Breast epithelium (tissue), 4 donors: ENCODE data around the gene TMEM79. TPM values are rescaled to one million over a fixed set of nuclear protein-coding genes. Genes with fewer than 3 reads are reported as not detected.

ENCODE experiments used
- DNase-seq, 2 donors: peaks; one replicate each; pipeline ENCODE4 v3.0.0-alpha.2; 2019; ENCODE audit warnings: low spot score in 2 of 2
- H3K27ac ChIP-seq, 2 donors: fragments of 200-600 bp; sonication (generic) in 1 of 2; one replicate each; pipeline ENCODE4 v1.5.1; 2016 to 2019; ENCODE audit warnings: mild to moderate bottlenecking in 1 of 2
- H3K27me3 ChIP-seq, 2 donors: fragments of 200-600 bp; sonication (generic) in 1 of 2; one replicate each; pipeline versions ENCODE4 v1.5.1 to v1.6.0; 2017 to 2019; ENCODE audit warnings: control low read depth in 1 of 2, mild to moderate bottlenecking in 1 of 2
- H3K36me3 ChIP-seq: fragments of 200-600 bp; one replicate; pipeline ENCODE4 v1.5.1; 2019
- H3K4me1 ChIP-seq, 2 donors: fragments of 200-600 bp; sonication (generic); one replicate each; pipeline ENCODE4 v1.5.1; 2016 to 2019; ENCODE audit warnings: control low read depth in 1 of 2
- H3K4me3 ChIP-seq, 3 donors: fragments of 200-600 bp; sonication (generic); 1 replicate in 2 of 3; 2 replicates in 1 of 3; pipeline ENCODE4 v1.5.1; 2016 to 2019; ENCODE audit warnings: mild to moderate bottlenecking in 3 of 3, moderate library complexity in 2 of 3
- H3K9me3 ChIP-seq, 2 donors: fragments of 200-600 bp; sonication (generic) in 1 of 2; one replicate each; pipeline ENCODE4 v1.5.1; 2016 to 2019; ENCODE audit warnings: control low read depth in 1 of 2
- POLR2A ChIP-seq: fragments of 450-650 bp; IDR thresholded peaks from one replicate; pipeline ENCODE4 v1.6.1; 2016; ENCODE audit warnings: antibody characterized with exemption, mild to moderate bottlenecking, moderate library complexity
- POLR2AphosphoS5 ChIP-seq, 3 donors: sonication (generic); formaldehyde crosslinking; IDR thresholded peaks; one replicate each; pipeline ENCODE4 v1.6.1; 2017; ENCODE audit warnings: antibody characterized with exemption in 3 of 3
- intact Hi-C: fragments of 100-400 bp; cut with DNase I; formaldehyde crosslinking; loops from one replicate; pipeline ENCODE4 v1.15.1; 2023; ENCODE audit warnings: low total_unique reads
- total RNA-seq, 3 donors: library from RNA; depleted of rRNA; stranded (reverse); fragments of >200 nt; gene quantifications; one replicate each; pipeline ENCODE4 v1.1.0, GENCODE V29; 2016
- TF ChIP-seq, protein P1 (sequence below), 3 donors: fragments of 450-650 bp; IDR thresholded peaks; one replicate each; pipeline ENCODE4 v1.5.1; 2016 to 2017; ENCODE audit warnings: antibody characterized with exemption in 3 of 3, mild to moderate bottlenecking in 3 of 3, moderate library complexity in 3 of 3

The TMEM79 gene
- total RNA-seq, 3 donors from 2014 or later: 1.3 to 7.8 (median 4.9) TPM

DNA sequence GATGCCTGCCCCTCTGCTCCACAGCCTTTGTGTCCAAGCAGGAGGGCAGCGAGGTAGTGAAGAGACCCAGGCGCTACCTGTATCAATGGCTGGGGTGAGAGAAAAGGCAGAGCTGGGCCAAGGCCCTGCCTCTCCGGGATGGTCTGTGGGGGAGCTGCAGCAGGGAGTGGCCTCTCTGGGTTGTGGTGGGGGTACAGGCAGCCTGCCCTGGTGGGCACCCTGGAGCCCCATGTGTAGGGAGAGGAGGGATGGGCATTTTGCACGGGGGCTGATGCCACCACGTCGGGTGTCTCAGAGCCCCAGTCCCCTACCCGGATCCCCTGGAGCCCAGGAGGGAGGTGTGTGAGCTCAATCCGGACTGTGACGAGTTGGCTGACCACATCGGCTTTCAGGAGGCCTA lies 41.4 kb upstream of the TMEM79 start:
- Histone ChIP-seq H3K4me3 (no peak overlapping the region), H3K27me3 (no peaks in the 10 kb centered on the region), H3K4me1 (peaks cover 0 to 7% of the 10 kb centered on the region in 2 donors), H3K27ac (no peak overlapping the region), H3K36me3 (no peaks in the 10 kb centered on the region), H3K9me3 (no peaks in the 10 kb centered on the region)
- intact Hi-C loops: no loop called here
- no peak for DNase-seq
- TF ChIP-seq POLR2AphosphoS5 (IDR thresholded peaks at IDR 0.05) (no peak), POLR2A (no peak)
- TF ChIP-seq, protein P1, sequence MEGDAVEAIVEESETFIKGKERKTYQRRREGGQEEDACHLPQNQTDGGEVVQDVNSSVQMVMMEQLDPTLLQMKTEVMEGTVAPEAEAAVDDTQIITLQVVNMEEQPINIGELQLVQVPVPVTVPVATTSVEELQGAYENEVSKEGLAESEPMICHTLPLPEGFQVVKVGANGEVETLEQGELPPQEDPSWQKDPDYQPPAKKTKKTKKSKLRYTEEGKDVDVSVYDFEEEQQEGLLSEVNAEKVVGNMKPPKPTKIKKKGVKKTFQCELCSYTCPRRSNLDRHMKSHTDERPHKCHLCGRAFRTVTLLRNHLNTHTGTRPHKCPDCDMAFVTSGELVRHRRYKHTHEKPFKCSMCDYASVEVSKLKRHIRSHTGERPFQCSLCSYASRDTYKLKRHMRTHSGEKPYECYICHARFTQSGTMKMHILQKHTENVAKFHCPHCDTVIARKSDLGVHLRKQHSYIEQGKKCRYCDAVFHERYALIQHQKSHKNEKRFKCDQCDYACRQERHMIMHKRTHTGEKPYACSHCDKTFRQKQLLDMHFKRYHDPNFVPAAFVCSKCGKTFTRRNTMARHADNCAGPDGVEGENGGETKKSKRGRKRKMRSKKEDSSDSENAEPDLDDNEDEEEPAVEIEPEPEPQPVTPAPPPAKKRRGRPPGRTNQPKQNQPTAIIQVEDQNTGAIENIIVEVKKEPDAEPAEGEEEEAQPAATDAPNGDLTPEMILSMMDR (IDR thresholded peaks at IDR 0.05): no peak

DNA sequence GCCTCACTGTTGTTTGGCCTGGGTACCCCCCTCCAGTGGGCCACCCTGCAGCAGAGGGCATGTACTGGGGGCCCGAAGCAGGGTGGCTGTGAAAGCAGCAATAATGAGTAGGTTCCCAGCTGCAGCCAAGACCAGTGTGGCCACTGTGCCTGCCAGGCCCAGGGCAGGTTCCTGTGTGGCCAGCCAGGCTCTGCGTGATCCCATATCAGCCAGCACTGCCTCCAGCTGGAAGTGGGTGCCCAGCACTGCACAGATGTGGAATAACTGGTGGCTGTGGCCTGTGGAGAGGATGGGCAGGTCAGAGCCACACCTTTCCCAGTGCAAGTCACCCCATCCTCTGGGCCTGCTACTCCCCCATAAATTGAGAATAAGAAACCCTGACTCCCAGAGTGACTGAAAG lies 40.0 kb upstream of the TMEM79 start:
- DNase-seq: no peak
- Histone ChIP-seq H3K9me3 (no peaks in the 10 kb centered on the region), H3K4me3 (no peak overlapping the region)

DNA sequence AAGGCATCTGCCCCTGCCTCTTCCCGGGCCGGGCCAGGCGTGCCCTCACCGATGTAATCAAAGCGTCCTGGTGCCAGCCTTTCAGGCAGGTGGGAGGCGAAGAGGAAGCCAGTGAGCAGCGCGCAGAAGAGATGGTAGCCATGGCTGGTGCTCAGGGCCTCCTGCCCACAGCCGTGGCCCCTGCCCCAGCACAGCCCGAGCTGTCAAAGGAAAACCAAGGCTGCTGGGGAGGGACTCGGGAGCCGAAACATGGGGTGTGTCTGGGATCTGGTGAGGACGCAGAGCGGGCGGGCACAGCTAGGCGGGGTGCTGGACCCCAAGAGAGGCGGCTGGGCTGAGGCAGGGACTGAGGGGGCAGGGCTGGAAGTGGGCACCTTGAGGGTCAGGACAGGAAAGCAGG lies 39.4 kb upstream of the TMEM79 start:
- TF ChIP-seq POLR2AphosphoS5 (IDR thresholded peaks at IDR 0.05) (no peak), POLR2A (no peak)
- TF ChIP-seq, protein P1 (IDR thresholded peaks at IDR 0.05): no peak
- intact Hi-C loops: no loop called here
- H3K27me3 ChIP-seq: no peaks in the 10 kb centered on the region
- DNase-seq: no peak
- H3K27ac ChIP-seq: no peak overlapping the region
- H3K9me3 ChIP-seq: no peaks in the 10 kb centered on the region
- H3K36me3 ChIP-seq: no peaks in the 10 kb centered on the region
- peaks cover 0 to 11% of the 10 kb centered on the region in 2 donors for H3K4me1 ChIP-seq
- H3K4me3 ChIP-seq: no peak overlapping the region

More for the DNA sequence above, 40.0 kb upstream of the TMEM79 start:
- Histone ChIP-seq H3K4me1 (peaks cover 0 to 11% of the 10 kb centered on the region in 2 donors), H3K36me3 (no peaks in the 10 kb centered on the region), H3K27ac (no peak overlapping the region), H3K27me3 (no peaks in the 10 kb centered on the region)
- TF ChIP-seq, protein P1 (IDR thresholded peaks at IDR 0.05): no peak
- TF ChIP-seq POLR2AphosphoS5 (IDR thresholded peaks at IDR 0.05): no peak
- no peak for TF ChIP-seq POLR2A
- intact Hi-C loops: no loop called here

DNA sequence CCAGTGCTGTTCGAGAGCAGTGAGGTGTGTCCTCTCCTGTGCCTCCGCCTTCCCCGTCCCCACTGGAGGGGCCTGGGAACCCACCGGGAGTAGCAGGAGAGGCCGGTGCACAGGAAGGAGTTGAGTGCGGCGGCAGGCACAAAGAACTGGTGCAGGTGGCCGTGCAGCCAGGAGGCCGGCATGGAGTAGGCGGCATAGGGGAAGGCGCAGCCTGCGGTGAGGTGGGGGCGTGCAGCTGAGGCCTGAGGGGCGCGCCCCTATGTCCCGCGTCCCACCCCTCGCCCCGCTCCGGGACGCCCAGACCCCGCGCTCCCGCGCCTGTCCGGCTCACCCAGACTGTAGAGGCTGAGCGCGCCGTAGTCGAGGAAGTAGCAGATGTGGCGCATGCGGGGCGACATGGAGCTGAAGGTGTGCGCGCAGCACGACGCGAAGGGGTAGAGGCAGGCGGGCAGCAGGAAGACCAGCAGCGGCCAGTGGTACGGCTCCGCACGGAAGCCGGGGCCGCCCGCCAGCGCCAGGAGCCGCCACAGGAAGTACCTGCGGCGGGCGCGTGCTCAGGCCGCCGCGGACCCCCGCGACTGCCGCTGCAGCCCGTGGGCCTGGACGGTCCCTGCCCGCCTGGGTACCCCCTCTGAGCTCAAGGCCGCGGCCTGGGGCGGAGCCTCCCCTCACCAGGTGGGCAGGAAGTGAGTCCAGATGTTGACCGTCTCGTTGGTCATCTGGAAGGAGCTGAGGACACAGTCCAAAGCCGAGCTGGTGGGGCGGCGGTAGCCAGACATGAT lies 38.5 kb upstream of the TMEM79 start:
- no peaks in the 10 kb centered on the region for H3K27me3 ChIP-seq
- intact Hi-C loops: no loop called here

More for the DNA sequence above, 38.5 kb upstream of the TMEM79 start:
- TF ChIP-seq, protein P1 (IDR thresholded peaks at IDR 0.05): no peak
- TF ChIP-seq POLR2AphosphoS5 (IDR thresholded peaks at IDR 0.05): peak in 1 of 3 donors; percentile 9
- TF ChIP-seq POLR2A: no peak
- no peak for DNase-seq
- Histone ChIP-seq H3K4me3 (peak overlapping the region; percentile 10 to 54 (median 39)), H3K27ac (no peak overlapping the region), H3K4me1 (peaks cover 0 to 11% of the 10 kb centered on the region in 2 donors), H3K36me3 (no peaks in the 10 kb centered on the region), H3K9me3 (no peaks in the 10 kb centered on the region)
